Measurements from ENCODE around the gene B3GNT8.
"Not testable (repeated sequence)": the region's sequence is repeated elsewhere in the genome, so short reads cannot be mapped to it uniquely, and the experiment has no call there.

The B3GNT8 gene

GRCh38 chr19:41397086-41398049 lies 29.8 kb downstream of the B3GNT8 start, which contains the start of the genes BCKDHA and EXOSC5:
TSS of gene BCKDHA (plus strand) at chr19:41397818. CDS start at chr19:41397828, 10 bp downstream.
TSS of gene EXOSC5 (minus strand) at chr19:41397359. CDS start at chr19:41397328, 31 bp downstream.
- no peaks in the 10 kb centered on the region for H3K9me3 Mint-ChIP-seq
- H3K27me3 Mint-ChIP-seq = no peaks in the 10 kb centered on the region
- H3K4me3 Mint-ChIP-seq = peak within 1 kb of the TSS; percentile 99
- peaks cover 17% of the 10 kb centered on the region for H3K36me3 Mint-ChIP-seq
- peak; percentile 100 for ATAC-seq
- H3K4me1 Mint-ChIP-seq = peaks cover 55% of the 10 kb centered on the region
- peak within 1 kb of the TSS; percentile 99 for H3K27ac Mint-ChIP-seq

GRCh38 chr19:41395355-41395754 lies 31.8 kb downstream of the B3GNT8 start:
- Mint-ChIP-seq H3K36me3 (peaks cover 26% of the 10 kb centered on the region), H3K4me3 (peak overlapping the region; percentile 4), H3K27ac (peak overlapping the region; percentile 99), H3K4me1 (peaks cover 44% of the 10 kb centered on the region), H3K27me3 (no peaks in the 10 kb centered on the region), H3K9me3 (no peaks in the 10 kb centered on the region)
- no peak for ATAC-seq

- Mint-ChIP-seq H3K4me1 (peaks cover 23% of the 10 kb centered on the region), H3K27ac (no peak overlapping the region), H3K27me3 (no peaks in the 10 kb centered on the region), H3K36me3 (peaks cover 43% of the 10 kb centered on the region), H3K4me3 (no peak overlapping the region), H3K9me3 (no peaks in the 10 kb centered on the region)
- ATAC-seq = no peak
These were observed 34.4 kb downstream of the B3GNT8 start for GRCh38 chr19:41392775-41393174.

- H3K27ac Mint-ChIP-seq = no peak overlapping the region
These were observed 35.6 kb downstream of the B3GNT8 start for GRCh38 chr19:41391618-41392017.

GRCh38 chr19:41386442-41386841 lies 40.7 kb downstream of the B3GNT8 start:
- Mint-ChIP-seq H3K4me3 (no peak overlapping the region), H3K4me1 (no peaks in the 10 kb centered on the region), H3K27ac (no peak overlapping the region), H3K36me3 (peaks cover 44% of the 10 kb centered on the region), H3K27me3 (no peaks in the 10 kb centered on the region), H3K9me3 (no peaks in the 10 kb centered on the region)
- ATAC-seq = no peak

More at GRCh38 chr19:41391618-41392017, 35.6 kb downstream of the B3GNT8 start:
- Mint-ChIP-seq H3K27me3 (no peaks in the 10 kb centered on the region), H3K4me3 (no peak overlapping the region), H3K4me1 (peaks cover 17% of the 10 kb centered on the region), H3K36me3 (peaks cover 45% of the 10 kb centered on the region), H3K9me3 (no peaks in the 10 kb centered on the region)
- ATAC-seq = no peak

- H3K27me3 Mint-ChIP-seq = no peaks in the 10 kb centered on the region
- no peak overlapping the region for H3K4me3 Mint-ChIP-seq
- H3K4me1 Mint-ChIP-seq = no peaks in the 10 kb centered on the region
- peaks cover 27% of the 10 kb centered on the region for H3K36me3 Mint-ChIP-seq
- no peak overlapping the region for H3K27ac Mint-ChIP-seq
- no peak for ATAC-seq
- H3K9me3 Mint-ChIP-seq = no peaks in the 10 kb centered on the region
These were observed 42.8 kb downstream of the B3GNT8 start for GRCh38 chr19:41384351-41384750.

GRCh38 chr19:41381536-41381935 lies 45.6 kb downstream of the B3GNT8 start:
- H3K4me3 Mint-ChIP-seq, ATAC-seq, H3K27ac Mint-ChIP-seq, H3K9me3 Mint-ChIP-seq, H3K27me3 Mint-ChIP-seq: not testable (repeated sequence)
- H3K36me3 Mint-ChIP-seq = peaks cover 14% of the 10 kb centered on the region
- peaks cover 18% of the 10 kb centered on the region for H3K4me1 Mint-ChIP-seq

GRCh38 chr19:41377977-41378709 lies 49.0 kb downstream of the B3GNT8 start:
- Mint-ChIP-seq H3K27ac (peak overlapping the region; percentile 22), H3K36me3 (peaks cover 7% of the 10 kb centered on the region), H3K27me3 (no peaks in the 10 kb centered on the region), H3K9me3 (no peaks in the 10 kb centered on the region), H3K4me1 (peaks cover 25% of the 10 kb centered on the region), H3K4me3 (no peak overlapping the region)
- peak; percentile 73 for ATAC-seq

- H3K27ac Mint-ChIP-seq = no peak overlapping the region
- ATAC-seq = peak; percentile 43
- H3K4me3 Mint-ChIP-seq = no peak overlapping the region
- no peaks in the 10 kb centered on the region for H3K27me3 Mint-ChIP-seq
- H3K4me1 Mint-ChIP-seq = peaks cover 25% of the 10 kb centered on the region
- no peaks in the 10 kb centered on the region for H3K9me3 Mint-ChIP-seq
- H3K36me3 Mint-ChIP-seq = no peaks in the 10 kb centered on the region
These were observed 50.2 kb downstream of the B3GNT8 start for GRCh38 chr19:41376998-41377365.

- H3K27me3 Mint-ChIP-seq = no peaks in the 10 kb centered on the region
- no peaks in the 10 kb centered on the region for H3K36me3 Mint-ChIP-seq
- peak within 1 kb of the TSS; percentile 45 for H3K4me3 Mint-ChIP-seq
- ATAC-seq = peak; percentile 45
- H3K9me3 Mint-ChIP-seq = no peaks in the 10 kb centered on the region
- no peak within 1 kb of the TSS for H3K27ac Mint-ChIP-seq
- peaks cover 27% of the 10 kb centered on the region for H3K4me1 Mint-ChIP-seq
These were observed 50.8 kb downstream of the B3GNT8 start, which contains the start of gene TMEM91 for GRCh38 chr19:41376241-41376997. TSS of gene TMEM91 (plus strand) at chr19:41376533. CDS start at chr19:41378310, 1,777 bp downstream.
